NCI-H1417 (cell line): ENCODE data around the gene EGLN2.
A peak's percentile ranks its signal among the peaks of the same experiment; 100 is the strongest.
"Not testable (repeated sequence)": the region's sequence is repeated elsewhere in the genome, so short reads cannot be mapped to it uniquely, and the experiment has no call there.

Experiments
- DNase-seq, 3 experiments: peaks; one replicate each; lab custom pipeline; 2025; lab: John Stamatoyannopoulos, UW

Gene EGLN2

DNA sequence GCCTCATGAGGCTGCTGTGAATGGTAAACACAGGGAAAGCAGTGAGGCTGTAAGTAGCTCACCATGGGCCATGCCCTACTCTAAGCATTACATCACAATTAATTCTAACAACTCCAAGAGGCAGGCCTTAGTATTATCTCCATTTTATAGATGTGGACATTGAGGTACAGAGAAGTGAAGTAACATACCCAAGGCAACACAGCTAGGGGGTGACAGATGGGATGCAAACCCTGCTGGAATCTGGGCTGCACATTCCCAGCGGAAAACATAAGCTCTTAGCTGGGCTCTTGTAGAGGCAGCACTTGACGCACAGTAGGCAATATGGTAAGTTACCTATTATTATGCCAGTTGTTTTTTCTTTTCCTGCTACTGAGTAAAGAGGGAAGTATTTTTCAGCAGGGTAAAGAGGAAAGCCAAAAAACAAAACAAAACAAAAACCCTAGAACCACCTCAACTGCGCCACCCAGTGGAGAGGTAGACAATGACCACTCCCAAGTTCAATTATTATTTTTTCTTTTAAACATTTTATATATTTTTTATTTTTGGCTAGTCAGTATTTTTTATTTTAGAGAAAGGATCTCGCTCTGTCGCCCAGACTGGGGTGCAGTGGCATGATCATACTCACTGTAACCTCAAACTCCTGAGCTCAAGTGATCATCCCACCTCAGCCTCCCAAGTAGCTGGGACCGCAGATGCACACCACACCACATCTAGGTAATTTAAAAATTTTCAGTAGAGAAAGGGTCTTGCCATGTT, 20.7 kb downstream of the EGLN2 start:
- peak in 2 of 3 experiments; percentile 31 to 44 for DNase-seq

DNA sequence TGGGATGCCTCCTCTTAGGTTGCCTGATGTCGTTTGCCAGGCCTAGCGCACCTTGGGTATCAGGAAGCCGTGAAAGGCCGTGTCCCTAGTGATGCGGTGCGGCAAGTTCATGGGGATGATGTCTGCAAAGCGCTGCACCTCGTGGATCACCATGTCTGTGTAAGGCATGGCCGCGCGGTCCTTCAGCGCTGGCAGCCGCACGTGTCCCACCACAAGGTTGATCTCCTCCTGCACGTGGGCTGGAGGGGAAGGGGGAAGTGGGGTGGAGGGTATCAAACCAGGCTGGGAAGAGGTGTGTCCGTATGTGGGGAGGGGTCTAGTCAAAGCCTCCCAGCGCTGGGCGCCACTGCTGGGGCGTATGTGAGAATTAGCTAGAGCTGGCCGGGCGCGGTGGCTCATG, 23.2 kb downstream of the EGLN2 start:
- DNase-seq, result no peak

- not testable (repeated sequence) for DNase-seq
Measured at GRCh38 chr19:40822704-40823553, 23.9 kb downstream of the EGLN2 start.

DNA sequence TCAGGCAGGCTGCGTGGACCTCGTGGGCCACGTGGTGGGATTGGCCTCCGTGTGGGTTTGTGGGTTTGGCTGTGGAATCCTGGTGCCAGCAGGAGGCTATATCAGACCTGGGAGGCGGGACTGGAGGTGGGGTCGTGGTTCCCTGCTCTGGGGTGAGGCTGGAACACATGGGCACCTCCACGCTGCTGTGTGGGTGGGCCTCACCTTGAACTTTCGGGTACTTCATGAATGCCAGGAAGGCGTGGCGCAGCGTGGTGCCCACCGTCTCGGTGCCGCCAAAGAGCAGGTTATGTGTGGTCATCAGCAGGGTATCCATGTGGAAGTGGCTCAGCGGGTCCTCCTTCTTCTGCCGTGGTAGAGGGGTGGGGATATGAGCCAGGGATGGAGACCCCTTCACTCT, 25.9 kb downstream of the EGLN2 start:
- not testable (repeated sequence) for DNase-seq

DNA sequence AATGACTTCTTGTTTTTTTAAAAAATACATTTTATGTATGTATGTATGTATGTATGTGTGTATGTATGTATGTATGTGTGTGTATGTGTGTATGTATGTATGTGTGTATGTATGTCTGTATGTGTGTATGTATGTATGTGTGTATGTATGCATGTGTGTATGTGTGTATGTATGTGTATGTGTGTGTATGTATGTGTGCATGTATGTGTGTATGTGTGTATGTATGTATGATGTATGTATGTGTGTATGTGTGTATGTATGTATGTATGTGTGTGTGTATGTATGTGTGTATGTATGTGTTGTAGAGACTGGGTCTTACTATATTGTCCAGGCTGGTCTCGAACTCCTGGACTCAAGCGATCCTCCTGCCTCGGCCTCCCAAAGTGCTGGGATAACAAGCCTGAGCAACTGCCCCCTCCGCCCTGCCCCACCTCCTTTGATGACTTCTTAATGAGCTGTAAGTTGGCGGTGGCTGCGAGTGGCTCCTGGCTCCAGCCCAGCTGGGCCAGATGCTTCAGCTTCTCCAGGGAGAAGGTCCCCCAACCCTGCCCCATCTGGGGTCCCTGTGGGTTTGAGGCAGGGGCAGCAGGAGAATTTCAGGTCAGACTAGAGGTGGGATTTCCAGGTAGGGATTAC, 26.6 kb downstream of the EGLN2 start:
- not testable (repeated sequence) for DNase-seq

GRCh38 chr19:40826312-40826698, 27.3 kb downstream of the EGLN2 start:
- not testable (repeated sequence) for DNase-seq

GRCh38 chr19:40826699-40827385, 27.9 kb downstream of the EGLN2 start:
- not testable (repeated sequence) for DNase-seq

DNA sequence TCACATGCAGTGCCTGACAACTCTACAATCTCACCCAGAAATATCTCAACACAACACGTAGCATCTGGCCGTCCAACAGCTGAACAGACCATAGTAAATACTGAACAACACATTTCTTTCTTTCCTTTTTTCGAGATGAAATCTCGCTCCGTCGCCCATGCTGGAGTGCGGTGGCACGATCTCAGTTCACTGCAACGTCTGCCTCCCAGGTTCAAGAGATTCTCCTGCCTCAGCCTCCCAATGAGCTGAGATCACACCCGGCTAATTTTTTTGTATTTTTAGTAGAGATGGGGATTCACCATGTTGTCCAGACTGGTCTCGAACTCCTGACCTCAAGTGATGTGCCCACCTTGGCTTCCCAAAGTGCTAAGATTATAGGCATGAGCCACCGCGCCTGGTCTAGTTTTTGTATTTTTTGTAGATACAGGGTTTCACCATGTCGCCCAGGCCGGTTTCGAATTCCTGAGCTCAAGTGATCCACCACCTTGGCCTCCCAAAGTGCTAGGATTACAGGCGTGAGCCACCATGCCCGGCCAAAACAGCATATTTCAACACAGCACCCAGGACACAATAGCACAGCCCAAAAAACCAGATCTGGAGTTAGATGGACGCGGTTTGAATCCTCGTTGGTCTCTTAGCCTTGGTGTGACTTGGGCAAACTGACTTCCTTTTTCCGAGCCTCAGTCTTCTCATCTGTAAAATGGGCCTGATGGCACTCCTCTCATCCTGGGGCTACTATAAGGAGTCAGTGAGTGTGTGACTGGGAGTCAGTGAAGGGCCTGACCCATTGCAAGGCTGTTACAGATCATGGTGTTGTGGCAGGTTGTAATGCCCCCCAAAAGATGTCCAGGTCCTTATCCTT, 28.6 kb downstream of the EGLN2 start:
- DNase-seq, result no peak

- DNase-seq, result no peak
Measured at GRCh38 chr19:40829205-40829604, 30.2 kb downstream of the EGLN2 start.

- not testable (repeated sequence) for DNase-seq
Measured at GRCh38 chr19:40830741-40831140, 31.8 kb downstream of the EGLN2 start.

DNA sequence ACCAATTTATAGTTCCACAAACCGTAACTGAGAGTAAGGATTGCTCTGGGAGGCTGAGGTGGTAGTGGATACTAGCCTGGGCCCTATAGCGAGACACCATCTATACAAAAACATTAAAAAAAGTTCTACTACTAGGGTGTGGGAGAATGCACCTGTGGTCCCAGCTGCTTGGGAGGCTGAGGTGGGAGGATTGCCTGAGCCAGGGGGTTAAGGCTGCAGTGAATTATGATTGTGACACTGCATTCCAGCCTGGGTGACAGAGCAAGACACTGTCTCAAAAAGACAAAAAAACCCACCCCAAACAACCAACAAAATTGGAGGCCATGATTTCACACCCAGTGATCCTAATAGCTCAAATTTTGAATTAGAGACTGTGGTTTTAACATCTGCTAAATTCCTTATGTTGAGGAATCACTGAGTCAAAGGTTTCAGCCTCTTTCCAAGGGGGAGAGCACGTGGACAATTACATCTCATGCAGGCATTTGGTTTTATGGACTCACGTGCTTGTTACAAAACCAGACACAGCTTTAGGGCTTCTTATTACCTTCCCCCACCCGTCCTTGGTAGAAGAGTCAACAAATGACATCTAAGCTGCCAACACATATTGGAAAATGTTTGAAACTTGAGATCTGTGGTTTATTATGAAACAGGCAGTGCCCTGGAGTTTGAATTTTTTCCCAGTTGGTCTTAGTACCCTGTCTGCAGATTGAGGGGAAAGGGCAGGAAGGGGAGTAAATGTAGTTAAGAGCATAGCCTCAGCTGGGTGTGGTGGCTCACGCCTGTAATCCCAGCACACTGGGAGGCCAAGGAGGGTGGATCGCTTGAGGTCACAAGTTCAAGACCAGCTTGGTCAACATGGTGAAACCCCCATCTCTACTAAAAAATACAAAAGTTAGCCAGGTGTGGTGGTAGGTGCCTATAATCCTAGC, 32.8 kb downstream of the EGLN2 start:
- DNase-seq, result peak in 1 of 3 experiments; percentile 58

- DNase-seq, result not testable (repeated sequence)
Measured at GRCh38 chr19:40832431-40832790, 33.4 kb downstream of the EGLN2 start.

DNA sequence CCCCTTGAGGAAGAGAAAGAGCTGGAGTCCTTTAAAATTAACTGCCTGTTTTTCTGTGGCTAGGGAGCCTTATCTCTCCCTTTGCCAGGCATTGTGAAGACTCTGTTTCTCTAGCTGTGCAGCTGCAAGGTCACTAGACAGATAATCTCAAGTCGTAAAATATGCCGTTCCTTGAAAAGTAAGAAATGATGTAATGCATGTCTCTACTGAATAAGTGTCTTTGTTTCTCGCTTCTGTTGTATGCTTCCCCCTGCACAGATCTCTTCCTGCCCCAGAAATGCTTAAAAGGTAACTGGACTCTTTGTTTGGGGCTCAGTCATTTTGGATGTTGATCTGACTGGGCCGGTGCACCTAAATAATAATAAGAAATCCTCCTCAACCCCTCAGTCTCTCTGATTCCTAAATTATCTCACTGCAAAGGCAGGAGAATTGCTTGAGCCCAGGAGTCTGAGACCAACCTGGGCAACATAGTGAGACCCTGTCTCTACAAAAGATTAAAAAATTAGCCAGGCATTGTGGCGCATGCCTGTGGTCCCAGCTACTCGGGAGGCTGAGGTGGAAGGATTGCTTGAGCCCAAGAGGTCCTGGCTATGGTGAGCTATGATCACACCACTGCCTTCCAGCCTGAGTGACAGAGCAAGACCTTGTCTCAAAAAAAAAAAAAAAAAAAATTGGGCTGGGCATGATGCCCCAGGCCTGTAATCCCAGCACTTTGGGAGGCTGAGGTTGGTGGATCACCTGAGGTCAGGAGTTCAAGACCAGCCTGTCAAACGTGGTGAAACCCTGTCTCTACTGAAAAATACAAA, 34.9 kb downstream of the EGLN2 start:
- not testable (repeated sequence) for DNase-seq

GRCh38 chr19:40836754-40837429, 37.9 kb downstream of the EGLN2 start:
- no peak for DNase-seq

GRCh38 chr19:40838477-40838876, 39.5 kb downstream of the EGLN2 start:
- DNase-seq, result not testable (repeated sequence)

- DNase-seq, result not testable (repeated sequence)
Measured at GRCh38 chr19:40842012-40842411, 43.0 kb downstream of the EGLN2 start.

GRCh38 chr19:40842997-40843652, 44.1 kb downstream of the EGLN2 start:
- not testable (repeated sequence) for DNase-seq

- DNase-seq, result not testable (repeated sequence)
Measured at GRCh38 chr19:40843653-40844052, 44.7 kb downstream of the EGLN2 start.
